DND-41 (cell line): ENCODE measurements around the gene ATXN7L1.
"Not testable (repeated sequence)": the region's sequence is repeated elsewhere in the genome, so short reads cannot be mapped to it uniquely, and the experiment has no call there.

ENCODE experiments used
- ATAC-seq: fragments of 200-7000 bp; cut with Tn5 transposase; 3 replicates; pipeline ENCODE4 v1.9.1; 2021; ENCODE audit warnings: low read depth; ENCODE audit not compliant: insufficient read depth
- DNase-seq: peaks from one replicate; pipeline ENCODE4 v3.0.0-alpha.2; 2020
- H2AFZ ChIP-seq: 2 replicates; pipeline ENCODE4 v1.6.0; 2012; ENCODE audit warnings: low read depth, low read length
- H3K27ac ChIP-seq: 2 replicates; pipeline ENCODE4 v1.5.1; 2012; ENCODE audit warnings: low read length, inconsistent platforms
- H3K27me3 ChIP-seq: fragments of 200-600 bp; sonication (generic); 2 replicates; pipeline ENCODE4 v1.6.0; 2012; ENCODE audit warnings: low read length, mild to moderate bottlenecking, inconsistent platforms; ENCODE audit not compliant: insufficient read depth, poor library complexity
- H3K36me3 ChIP-seq: 2 replicates; pipeline ENCODE4 v1.5.1; 2012; ENCODE audit warnings: low read length, inconsistent platforms; ENCODE audit not compliant: insufficient read depth
- H3K4me1 ChIP-seq: 2 replicates; pipeline ENCODE4 v1.5.1; 2012; ENCODE audit warnings: mild to moderate bottlenecking, low read length; ENCODE audit not compliant: insufficient read depth
- H3K4me2 ChIP-seq: 2 replicates; pipeline ENCODE4 v1.6.0; 2012; ENCODE audit warnings: mild to moderate bottlenecking, moderate library complexity, low read length, inconsistent platforms; ENCODE audit not compliant: insufficient read depth
- H3K4me3 ChIP-seq, 2 experiments: fragments of 200-600 bp in 1 of 2; shearing (Covaris generic) in 1 of 2; 2 replicates each; pipeline ENCODE4 v1.5.1; 2012 to 2016; ENCODE audit warnings: inconsistent platforms in 2 of 2, low read length in 2 of 2, mild to moderate bottlenecking in 2 of 2, low read depth in 1 of 2, moderate library complexity in 1 of 2
- H3K79me2 ChIP-seq: 2 replicates; pipeline ENCODE4 v1.6.0; 2012; ENCODE audit warnings: low read length, inconsistent platforms; ENCODE audit not compliant: insufficient read depth
- H3K9ac ChIP-seq: 2 replicates; pipeline ENCODE4 v1.6.0; 2012; ENCODE audit warnings: low read depth, mild to moderate bottlenecking, inconsistent platforms, low read length, moderate library complexity
- H3K9me3 ChIP-seq: 2 replicates; pipeline ENCODE4 v1.5.1; 2012; ENCODE audit warnings: low read length, moderate library complexity, mild to moderate bottlenecking, inconsistent platforms; ENCODE audit not compliant: insufficient read depth, severe bottlenecking
- H4K20me1 ChIP-seq: 2 replicates; pipeline ENCODE4 v1.6.0; 2012; ENCODE audit warnings: low read length; ENCODE audit not compliant: insufficient read depth
- EZH2 ChIP-seq: IDR thresholded peaks from 3 replicates; pipeline ENCODE4 v1.6.1; 2012; ENCODE audit warnings: borderline replicate concordance, low read depth, mild to moderate bottlenecking, moderate library complexity, low read length, inconsistent platforms; ENCODE audit not compliant: severe bottlenecking
- TF ChIP-seq, protein P1 (sequence below): IDR thresholded peaks from 2 replicates; pipeline ENCODE4 v1.5.1; 2012; ENCODE audit warnings: borderline replicate concordance, low read length, moderate library complexity, mild to moderate bottlenecking; ENCODE audit not compliant: poor library complexity, severe bottlenecking; ENCODE audit errors: extremely low read depth

ATXN7L1 gene

DNA sequence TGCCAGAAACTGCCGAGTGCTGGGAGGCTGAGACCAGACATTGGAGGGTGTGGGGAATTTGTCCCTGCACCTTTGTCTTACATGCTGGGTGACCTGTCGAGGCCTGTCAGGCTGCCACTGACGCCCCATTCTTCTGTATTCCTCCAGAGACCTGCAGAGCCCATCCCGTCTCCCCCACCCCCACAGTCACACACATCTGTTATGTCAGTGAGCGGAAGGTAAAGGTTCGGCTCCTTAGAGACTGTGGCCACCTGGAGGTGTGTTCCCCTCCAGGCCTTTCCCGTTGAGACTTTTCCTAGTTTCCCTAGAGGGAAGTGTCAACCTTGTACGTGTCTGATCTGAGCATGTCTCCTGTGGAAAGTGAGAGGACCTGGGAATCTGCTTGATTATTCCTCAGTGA, 84.5 kb downstream of the ATXN7L1 start:
- ATAC-seq: no peak
- Histone ChIP-seq H3K79me2 (no peaks in the 10 kb centered on the region), H3K4me2 (no peak overlapping the region), H3K27ac (no peak overlapping the region), H3K9ac (no peak overlapping the region), H2AFZ (no peak overlapping the region), H3K4me1 (no peaks in the 10 kb centered on the region), H3K36me3 (no peaks in the 10 kb centered on the region), H3K9me3 (no peaks in the 10 kb centered on the region), H3K27me3 (no peaks in the 10 kb centered on the region), H4K20me1 (no peaks in the 10 kb centered on the region), H3K4me3 (no peak overlapping the region)
- no peak for TF ChIP-seq EZH2
- TF ChIP-seq, protein P1, sequence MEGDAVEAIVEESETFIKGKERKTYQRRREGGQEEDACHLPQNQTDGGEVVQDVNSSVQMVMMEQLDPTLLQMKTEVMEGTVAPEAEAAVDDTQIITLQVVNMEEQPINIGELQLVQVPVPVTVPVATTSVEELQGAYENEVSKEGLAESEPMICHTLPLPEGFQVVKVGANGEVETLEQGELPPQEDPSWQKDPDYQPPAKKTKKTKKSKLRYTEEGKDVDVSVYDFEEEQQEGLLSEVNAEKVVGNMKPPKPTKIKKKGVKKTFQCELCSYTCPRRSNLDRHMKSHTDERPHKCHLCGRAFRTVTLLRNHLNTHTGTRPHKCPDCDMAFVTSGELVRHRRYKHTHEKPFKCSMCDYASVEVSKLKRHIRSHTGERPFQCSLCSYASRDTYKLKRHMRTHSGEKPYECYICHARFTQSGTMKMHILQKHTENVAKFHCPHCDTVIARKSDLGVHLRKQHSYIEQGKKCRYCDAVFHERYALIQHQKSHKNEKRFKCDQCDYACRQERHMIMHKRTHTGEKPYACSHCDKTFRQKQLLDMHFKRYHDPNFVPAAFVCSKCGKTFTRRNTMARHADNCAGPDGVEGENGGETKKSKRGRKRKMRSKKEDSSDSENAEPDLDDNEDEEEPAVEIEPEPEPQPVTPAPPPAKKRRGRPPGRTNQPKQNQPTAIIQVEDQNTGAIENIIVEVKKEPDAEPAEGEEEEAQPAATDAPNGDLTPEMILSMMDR: no peak
- DNase-seq: no peak

DNA sequence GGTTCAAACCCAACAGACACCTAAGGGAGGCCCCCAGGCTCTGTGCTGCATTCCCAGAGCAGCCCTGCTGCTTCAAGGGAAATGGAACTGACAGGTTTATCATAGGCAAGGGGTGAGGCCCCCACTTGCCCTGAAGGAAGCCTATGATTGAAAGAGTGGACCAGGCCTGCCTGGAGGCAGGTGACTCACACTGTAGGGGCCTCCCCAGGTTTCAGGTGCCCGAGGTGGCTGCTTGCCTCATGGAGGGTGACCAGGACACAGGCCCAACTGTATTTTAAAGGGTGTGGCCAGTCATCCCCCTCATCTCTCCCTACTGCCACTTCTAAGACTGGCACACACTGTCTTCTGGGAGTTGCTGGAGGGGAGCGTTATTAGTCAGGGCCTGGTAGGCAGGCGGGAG, 85.4 kb downstream of the ATXN7L1 start:
- ATAC-seq: no peak
- Histone ChIP-seq H3K27me3 (no peaks in the 10 kb centered on the region), H4K20me1 (no peaks in the 10 kb centered on the region), H3K4me1 (no peaks in the 10 kb centered on the region), H3K36me3 (no peaks in the 10 kb centered on the region), H3K9ac (no peak overlapping the region), H2AFZ (no peak overlapping the region), H3K4me2 (no peak overlapping the region), H3K9me3 (no peaks in the 10 kb centered on the region), H3K4me3 (no peak overlapping the region), H3K27ac (no peak overlapping the region), H3K79me2 (no peaks in the 10 kb centered on the region)
- no peak for TF ChIP-seq EZH2
- TF ChIP-seq, protein P1: no peak
- no peak for DNase-seq

DNA sequence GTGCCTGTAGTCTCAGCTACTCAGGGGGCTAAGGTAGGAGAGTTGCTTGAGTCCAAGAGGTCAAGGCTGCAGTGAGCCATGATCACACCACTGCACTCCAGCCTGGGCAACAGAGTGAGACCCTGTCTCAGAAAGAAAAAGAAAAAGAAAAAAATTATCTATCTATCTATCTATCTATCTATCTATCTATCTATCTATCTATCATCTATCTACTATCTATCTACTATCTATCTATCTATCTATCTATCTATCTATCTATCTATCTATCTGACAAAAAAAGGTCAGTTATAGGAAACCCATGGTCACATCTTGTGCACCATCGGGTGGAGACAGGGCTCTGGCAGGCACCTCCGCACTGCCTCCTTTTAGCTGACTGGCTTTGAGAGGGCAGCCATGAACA, 85.9 kb downstream of the ATXN7L1 start:
- H3K4me3 ChIP-seq, ATAC-seq, H2AFZ ChIP-seq, H4K20me1 ChIP-seq, H3K4me1 ChIP-seq, H3K27ac ChIP-seq, H3K4me2 ChIP-seq, H3K9ac ChIP-seq, H3K36me3 ChIP-seq, DNase-seq, H3K79me2 ChIP-seq, H3K27me3 ChIP-seq, H3K9me3 ChIP-seq: not testable (repeated sequence)

DNA sequence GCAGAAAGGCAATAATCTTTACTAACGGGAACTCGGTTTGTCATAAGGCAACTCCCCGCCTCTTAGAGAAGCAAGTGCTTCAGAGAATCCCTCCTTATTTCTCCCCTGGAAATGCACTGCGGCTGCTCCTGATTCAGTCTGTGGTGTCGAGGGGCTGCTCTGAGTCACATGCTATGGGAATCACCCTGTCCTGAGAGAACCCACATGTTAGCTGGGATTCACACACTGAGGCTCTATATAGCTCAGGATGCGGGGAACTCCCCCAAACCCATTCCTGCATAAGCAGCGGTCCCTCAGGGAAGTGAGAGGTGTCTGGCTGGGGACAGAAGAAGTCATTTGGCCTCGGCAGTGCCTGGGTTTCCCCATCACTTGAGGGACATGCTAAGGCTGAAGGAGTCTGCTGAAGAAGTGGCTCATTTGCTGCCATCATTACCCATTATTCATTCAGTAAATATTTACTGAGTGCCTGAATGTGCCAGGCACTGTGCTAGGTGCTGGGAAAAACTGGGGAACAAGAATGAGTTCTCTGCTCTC, 87.5 kb downstream of the ATXN7L1 start:
- DNase-seq (no peak), ATAC-seq (no peak)
- Histone ChIP-seq H3K4me3 (no peak overlapping the region), H4K20me1 (no peaks in the 10 kb centered on the region), H3K9me3 (no peaks in the 10 kb centered on the region), H2AFZ (no peak overlapping the region), H3K36me3 (no peaks in the 10 kb centered on the region), H3K27ac (no peak overlapping the region), H3K4me2 (no peak overlapping the region), H3K79me2 (no peaks in the 10 kb centered on the region), H3K9ac (no peak overlapping the region), H3K4me1 (no peaks in the 10 kb centered on the region), H3K27me3 (no peaks in the 10 kb centered on the region)
- no peak for TF ChIP-seq EZH2
- TF ChIP-seq, protein P1: no peak
